Stromal cell of bone marrow (primary cell): ENCODE data around the gene PPP1R37.
"Not testable (repeated sequence)": the region's sequence is repeated elsewhere in the genome, so short reads cannot be mapped to it uniquely, and the experiment has no call there.

Experiments
- DNase-seq: peaks from one replicate; pipeline ENCODE4 v3.0.0-alpha.2; 2012; ENCODE audit warnings: low read depth

Gene PPP1R37

DNA sequence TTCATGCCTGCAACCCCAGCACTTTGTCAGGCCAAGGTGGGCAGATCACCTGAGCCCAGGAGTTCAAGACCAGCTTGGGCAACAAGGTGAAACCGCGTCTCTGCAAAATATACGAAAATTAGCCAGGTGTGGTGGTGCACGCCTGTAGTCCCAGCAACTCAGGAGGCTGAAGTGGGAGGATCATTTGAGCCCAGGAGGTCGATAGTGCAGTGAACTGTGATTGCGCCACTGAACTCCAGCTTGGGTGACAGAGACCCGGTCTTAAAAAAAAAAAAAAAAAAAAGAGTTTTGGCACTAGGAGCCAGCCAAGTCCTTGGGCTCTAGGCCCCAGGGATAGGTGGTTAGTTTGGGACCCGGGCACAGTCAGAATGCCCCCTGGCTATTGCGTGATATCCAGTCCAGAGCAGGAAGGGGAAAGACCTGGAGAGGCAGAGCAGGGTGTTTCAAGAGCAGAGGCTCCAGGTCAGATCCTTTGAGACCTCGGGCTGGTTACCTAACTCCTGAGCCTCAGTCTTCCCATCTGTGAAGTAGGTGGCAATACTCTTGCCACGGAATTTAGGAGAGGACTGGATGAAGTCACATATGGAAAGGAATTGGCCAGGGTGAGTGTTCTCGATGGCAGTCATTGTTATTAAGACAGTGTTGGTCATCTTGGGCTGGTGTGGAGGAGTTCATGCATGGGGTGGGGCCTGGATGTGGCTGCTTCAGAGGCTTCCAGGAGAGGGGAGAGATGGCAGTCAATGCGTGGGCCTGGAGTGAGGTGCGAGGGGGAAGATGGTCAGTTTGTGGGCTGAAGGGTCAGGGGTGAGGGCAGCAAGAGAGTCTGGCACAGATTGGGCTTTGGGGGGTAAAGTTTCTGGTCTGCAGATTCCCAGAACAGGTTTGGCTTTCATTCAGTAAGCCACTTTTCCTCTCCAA is 2.8 kb downstream of the PPP1R37 start:
- no peak for DNase-seq

DNA sequence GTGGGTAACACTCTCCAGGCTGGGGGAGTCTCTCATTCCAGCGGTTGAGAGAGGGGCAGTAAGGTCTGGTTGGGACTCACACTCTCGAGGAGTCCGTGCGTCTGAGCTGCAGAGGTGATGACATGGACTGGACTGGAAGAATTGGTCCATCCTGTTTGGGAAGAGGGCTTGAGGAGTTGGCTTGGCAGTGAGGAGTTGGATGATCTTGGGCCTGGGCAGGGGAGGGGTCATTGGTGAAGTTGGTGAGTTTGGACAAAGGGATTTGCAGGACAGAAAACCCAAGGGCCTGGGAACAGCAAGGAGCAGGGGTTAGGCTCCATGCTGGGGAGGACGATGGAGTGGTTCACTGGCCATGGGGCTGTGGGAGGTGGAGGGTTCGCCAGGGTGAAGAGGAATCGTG is 3.7 kb downstream of the PPP1R37 start:
- no peak for DNase-seq

DNA sequence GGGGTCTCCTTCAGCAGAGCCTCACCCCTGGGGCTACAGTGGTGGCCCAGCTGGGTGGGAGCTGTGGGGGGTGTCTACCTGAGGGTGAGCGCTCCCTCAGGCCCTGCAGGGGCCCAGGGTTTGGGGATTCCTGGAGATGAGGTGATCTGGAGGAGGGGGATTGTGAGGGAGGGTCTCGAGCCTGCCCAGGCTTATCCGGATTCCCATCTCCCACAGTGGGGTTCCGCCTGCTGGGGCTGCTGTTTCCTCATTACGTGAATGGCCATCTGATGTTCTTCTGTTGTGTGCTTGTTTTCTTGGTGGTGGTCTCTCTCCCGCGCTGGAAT is 4.4 kb downstream of the PPP1R37 start:
- no peak for DNase-seq

DNA sequence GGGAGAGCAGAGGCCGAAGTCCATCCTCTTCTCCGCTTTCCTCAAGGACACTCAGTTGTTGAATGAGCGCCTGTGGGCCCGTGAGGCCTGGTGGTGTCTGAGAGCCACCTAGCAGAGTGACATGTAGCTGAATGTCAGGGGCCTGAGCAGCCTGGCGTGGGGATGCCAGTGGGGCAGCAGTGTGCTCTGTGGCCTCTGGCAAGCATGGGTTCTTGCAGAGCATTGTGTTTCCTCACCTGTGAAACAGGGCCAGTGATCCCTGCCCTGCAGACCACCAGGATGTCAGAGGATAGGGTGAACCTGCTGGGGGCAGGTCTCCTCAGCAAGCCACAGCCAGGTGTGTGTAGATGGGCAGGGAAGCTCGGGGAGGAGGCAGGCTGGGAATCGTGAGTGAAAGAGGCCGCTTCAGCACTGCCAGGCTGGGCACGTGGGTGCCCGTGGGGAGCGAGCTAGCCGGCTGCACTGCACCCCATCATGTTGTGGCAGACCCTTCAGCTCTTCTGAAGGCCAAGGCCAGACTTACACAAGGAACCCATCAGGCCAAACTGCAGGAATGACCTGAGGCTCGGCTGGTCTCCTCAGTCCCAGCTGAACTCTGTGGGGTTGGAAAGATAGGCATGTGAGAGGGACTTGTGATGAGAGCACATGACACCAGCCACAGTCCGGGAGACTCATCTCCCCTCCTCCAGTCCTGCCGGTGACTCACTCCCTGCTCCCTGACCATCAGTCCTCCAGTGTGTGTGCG is 5.0 kb downstream of the PPP1R37 start:
- peak; percentile 94 for DNase-seq

DNA sequence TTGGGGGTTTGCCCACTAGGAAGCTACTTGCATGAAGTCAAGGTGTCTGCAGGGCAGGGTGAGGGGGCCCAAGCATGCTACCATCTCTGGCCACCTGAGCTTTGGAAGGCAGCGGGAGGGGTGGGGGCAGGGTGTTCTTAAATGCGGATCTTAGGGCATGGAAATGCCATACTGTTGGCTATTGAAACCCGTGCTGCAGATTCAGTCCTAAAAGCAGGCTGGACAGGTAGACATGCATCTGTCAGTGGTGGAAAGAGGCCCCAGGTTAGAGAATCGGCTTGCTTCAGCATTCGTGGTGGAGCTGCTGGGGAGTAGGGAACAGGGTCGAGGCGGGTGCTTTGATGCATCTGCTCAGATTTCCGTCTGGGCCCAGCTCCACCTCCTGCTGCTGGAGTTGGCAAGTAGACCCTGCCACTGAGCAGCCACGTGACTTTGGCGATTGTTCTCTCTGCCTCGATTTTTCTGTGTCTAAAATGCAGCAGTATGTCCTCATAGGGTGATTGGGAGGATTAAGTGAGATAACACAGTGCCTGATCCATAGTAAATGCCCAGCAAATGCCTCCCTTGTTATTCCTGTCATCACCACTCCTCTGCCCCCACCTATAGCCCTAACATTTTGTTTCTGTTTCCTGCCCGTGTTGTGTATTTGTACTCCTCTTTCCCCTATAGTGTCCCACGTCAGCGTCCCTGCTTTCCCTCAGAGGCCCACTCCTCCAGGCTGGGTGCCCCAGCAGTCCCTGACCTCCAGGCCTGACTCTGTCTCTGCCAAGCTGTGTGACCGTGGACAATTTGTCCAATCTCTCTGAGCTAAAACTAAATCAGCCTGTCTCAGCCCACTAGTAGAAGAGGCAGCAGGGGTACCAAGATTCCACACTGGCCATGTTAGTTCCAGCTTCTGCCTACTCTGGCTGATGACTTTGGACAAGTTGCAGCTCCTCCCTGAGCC is 5.8 kb downstream of the PPP1R37 start:
- no peak for DNase-seq

DNA sequence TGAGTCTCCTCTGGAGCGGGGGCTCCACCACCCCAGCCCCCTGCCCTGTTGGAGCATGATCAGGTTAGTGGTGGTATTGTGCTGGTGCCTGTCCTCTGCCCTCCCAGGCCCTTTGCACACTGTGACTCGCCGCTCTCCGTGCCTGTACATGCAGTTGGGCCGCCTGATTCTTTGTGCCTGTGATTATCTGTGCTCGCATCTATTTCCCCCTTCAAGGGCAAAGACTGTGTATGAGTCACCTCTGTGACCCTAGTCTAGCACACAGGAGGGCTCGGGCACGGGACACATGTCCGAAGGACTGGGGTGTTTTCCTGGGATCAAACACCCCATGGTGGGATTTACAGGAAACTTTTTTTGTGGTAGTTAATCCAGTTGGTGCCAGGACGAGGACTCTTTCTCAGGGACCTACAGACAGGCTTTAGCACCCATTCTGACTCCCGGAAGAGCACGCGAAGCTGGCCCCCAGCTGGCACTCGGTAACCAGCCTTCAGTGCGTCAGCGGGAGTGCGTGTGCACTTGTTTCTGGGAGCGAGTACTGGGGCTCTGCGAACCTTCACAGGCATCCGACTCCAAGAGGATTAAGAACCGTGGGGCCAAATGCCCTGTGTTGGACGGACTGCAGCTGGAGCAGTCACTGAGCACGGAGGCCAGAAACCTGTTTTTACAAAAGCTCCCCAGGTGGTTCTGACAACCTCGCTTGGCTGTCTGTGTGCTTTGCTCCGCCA is 6.7 kb downstream of the PPP1R37 start:
- no peak for DNase-seq

DNA sequence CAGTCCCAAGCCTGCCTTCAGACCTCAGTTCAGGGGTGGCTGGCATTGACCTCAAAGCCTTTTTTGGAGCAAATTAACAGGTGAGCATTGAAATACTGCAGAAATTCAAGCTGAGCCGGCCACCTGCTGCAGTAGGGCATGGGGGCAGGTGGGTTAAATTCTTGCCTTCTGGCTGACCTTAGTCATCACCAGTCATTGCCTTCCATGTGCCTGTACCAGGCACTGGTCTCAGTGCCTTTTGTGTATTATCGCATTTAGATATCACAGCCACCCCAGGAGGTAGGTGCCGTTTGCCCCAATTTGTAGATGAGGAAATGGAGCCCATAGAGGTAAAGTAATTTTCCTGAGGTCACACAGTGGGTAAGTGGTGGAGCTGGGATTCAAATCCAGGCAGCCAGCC is 7.2 kb downstream of the PPP1R37 start:
- DNase-seq = no peak

DNA sequence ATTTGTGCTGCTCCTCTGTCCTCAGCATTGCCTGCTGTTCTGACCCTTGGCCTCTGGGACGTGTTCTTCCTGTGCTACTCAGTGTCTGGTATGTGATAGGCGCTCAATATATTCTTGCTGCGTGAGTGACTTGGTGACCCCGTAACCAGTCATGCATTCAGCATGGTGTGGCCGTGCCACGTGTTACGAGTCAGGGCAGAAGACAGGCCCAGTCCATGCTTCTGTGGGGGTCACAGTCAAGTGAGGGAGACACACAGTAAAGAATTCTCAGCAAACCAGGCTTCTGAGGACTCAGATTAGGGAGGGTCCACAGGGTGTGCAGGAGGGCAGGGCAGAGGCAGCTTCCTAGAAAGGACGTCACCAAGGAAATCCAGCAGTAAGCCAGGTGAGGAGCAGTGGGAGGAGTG is 7.9 kb downstream of the PPP1R37 start:
- no peak for DNase-seq

DNA sequence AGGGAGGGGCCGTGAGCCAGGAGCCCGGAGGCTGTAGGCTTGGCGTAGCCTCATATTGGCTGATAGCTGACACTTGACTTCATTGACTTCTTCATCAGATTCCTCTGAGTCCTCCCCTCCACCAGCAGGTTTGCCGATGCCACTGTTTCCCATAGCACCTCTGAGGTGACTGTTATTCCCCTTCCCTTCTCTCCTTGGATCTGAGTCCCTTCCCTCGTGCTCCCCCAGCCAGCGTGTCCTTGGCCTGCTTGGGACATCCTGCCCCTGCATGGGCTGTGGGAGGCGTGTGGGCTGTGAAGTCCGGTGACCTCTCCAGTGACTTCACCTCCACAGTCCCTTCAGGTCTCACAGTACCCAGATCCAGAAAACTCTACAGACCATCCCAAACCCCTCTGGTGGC is 8.8 kb downstream of the PPP1R37 start:
- DNase-seq = no peak

DNA sequence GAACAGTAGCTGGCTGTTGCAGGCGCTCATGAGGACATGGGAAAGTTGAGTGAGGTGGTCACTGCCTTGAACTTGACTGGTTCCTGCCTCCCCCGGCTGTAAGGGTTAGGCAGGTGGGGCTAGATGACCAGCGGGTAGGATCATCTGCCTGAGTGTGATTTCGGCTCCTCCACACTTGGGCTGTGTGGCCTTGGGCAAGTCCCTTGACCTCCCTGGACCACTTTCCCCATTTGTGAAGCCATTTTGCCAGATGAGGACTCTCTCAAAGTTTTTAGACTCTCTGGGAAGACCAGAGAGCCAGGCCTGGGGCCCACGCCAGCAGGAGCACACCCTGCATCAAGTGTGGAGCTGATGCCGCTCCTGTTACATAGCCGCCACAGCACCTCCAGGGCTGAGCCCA is 9.5 kb downstream of the PPP1R37 start:
- no peak for DNase-seq

DNA sequence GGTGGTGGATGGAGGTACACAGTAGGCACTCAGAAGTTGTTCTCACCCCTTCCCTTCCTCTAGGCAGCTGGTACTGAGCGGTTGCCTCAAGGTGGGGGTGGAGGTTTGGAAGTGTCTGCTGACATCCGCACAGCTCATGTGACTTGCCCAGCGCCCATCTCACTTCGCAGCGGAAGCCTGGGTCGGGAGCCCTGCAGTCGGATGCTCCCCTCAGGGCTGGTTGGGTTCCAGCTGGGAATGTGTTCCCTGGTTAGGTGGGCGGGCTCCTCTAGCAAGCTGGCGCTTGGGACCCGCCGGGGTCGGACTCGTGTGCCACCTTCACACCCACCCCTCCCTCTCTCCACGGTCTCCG is 10.2 kb downstream of the PPP1R37 start:
- DNase-seq = no peak

DNA sequence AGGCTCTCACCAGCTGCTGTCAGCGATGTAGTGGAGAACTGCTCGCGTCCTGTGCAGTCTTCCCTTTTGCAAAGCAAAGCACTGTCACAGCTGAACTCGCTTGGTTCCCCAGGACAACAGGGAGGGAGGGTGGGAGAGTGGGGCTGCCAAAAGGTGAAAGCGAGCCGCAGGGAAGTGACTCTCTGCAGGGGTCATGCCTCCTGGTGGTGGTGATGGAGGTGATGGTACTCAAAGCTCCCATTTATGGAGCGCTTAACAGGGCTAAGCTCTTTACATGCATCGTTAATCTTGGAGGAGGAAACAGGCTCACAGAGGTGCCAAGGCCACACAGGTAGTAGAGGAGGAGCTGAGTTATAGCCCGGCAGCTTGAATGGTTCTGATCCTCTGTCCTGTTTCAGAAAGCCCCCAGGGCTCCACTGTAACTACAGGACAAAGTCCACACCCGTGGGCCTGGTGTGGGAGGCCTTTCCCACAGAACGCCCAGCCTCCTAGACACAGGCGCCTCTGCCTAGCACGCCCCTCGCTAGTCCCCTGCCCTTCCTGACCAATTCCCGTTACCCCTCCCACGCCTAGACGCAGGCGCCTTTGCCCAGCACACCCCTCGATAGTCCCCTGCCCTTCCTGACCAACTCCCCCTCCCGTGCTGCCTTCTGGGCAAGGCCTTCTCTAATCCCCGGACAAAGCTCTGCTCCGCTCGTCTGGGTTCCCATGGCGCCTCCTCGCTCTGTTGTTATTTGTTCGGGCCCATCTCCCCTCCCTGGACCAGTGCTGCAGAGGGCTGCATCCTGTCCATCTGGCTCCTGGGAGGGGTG is 10.7 kb downstream of the PPP1R37 start:
- DNase-seq = no peak

DNA sequence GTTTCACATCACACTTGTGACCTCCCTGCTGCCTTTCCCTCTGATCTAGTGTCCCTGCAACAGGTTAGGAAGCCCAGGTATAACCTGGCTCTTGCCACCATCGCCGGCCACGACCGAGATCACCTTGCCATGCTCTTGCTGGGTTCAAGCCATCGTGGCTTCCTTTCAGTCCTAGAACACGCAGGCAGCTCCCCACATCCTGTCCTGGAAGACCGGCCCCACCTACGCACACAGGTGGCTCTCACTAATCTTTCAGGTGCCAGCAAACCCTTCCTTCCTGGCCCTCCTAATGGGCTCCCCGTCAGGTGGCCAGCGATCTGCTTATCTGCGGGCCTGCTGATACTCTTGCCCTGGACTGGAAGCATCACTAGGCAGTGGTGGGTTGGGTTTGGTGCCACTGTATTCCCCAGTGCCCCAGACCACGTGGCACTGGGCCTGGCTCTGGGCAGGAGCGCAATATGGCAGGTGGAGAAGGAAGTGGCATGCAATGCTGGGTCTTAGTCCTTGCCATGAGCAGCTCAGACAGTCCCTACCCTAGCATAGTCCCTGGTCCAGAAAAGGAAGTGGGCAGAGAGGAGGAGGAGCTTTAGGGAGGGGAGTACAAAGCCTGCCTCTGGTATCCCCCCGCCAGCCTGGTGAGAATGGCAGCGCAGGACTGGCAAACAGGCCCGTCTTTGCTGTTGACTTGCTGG is 11.8 kb downstream of the PPP1R37 start:
- DNase-seq = no peak

DNA sequence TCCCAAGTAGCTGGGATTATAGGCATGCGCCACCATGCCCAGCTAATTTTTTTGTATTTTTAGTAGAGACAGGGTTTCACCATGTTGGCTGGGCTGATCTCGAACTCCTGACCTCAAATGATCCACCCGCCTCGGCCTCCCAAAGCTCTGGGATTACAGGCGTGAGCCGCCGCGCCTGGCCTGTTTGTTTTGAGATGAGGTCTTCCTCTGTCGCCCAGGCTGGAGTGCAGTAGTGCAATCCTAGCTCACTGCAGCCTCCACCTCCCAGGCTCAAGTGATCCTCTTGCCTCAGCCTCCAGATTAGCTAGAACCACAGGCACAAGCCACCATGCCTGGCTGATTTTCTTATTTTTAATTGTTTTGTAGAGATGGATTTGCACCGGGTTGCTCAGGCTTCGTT is 13.4 kb downstream of the PPP1R37 start:
- DNase-seq = not testable (repeated sequence)

DNA sequence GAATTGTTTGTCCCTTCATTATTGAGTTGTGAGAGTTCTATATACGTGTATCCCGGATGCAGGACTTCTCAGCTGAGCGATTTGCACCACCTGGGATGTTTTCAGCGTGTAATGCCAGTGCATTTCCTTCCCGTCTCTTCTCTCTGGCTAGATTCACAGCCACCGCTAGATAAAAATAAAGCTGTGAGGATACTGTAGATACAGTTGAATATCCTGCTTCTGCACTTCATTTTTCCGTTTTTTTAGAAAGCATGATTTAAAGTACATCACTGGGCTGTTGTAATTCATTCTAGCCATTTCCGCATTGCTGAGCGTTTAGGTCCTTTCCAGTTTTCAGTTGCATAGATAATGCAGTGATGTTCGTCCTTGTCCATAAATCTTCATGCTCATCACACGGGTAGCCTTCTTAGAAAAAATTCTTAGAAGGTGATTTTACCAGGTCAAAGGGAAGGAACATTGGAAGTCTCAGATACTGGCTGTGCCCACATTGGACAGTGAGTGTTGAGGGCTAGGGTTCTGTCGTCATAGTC is 14.7 kb downstream of the PPP1R37 start:
- DNase-seq = no peak

DNA sequence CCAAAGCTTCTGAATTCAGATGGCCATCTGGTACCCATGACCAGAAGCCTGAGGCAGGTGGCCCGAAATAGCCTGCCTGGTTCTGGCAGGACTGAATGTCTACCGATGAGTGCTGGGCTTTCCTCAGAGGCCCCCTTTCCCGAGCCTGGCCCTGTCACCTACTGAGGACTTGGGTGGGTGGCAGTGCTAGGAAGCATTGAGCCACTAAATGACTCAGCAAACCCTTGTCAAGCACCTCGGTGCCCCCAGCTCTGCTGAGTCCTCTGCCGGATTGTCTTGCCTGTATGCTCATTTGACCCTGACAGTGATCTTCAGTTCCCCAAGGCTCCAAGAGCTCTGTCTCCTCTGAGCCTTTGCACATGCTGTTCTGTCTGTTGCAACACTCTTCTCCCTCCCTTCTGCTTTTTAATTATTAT is 17.9 kb downstream of the PPP1R37 start:
- no peak for DNase-seq

DNA sequence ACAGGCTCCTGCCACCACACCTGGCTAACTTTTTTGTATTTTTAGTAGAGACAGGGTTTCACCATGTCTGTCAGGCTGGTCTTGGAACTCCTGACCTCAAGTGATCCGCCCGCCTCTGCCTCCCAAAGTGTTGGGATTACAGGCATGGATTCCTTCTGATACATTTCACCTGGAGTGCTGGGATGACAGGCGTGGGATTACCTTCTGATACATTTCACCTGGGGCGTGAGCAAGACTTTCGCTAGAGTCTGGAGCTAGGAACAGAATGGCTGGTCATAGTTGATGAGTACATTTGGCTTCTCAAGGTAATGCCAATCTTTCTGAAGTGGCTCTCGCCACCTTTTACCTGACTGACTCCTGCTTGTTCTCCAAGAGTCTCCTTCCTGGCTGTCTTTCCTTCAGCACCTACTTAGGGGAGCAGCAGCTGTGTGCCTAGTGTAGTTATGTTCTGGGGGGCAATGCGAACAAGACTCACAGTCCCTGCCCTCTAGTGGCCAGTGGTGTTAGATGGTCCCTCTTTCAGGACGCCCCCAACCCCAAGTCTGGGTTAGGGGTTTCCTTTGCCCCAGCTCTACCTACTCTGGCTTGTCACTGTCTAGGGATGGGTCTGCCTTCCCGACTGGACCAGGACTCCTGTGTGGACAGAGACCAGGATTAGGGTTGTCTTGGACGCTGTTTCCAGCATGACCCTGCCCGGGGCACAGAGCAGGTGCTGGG is 19.3 kb downstream of the PPP1R37 start:
- DNase-seq = no peak

DNA sequence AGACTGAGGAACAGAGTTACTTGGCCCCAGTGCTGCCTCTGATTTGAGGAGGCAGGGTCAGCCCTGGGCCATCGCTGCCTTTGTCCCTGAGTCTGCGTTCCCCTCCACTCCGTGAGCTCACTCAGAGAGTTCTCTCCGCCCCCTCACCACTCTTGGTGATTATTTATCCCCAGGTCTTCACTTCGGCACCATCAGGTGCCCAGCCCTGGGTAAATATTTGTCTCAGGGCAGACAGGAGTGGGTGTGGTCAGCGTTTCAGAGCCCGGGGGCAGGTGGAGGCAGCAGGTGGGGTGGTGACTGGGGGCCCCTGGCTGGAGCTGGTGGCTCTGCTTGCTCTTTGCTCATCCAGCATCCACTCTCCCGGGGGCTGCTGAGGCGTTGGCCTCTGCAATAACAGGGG is 20.6 kb downstream of the PPP1R37 start:
- no peak for DNase-seq

DNA sequence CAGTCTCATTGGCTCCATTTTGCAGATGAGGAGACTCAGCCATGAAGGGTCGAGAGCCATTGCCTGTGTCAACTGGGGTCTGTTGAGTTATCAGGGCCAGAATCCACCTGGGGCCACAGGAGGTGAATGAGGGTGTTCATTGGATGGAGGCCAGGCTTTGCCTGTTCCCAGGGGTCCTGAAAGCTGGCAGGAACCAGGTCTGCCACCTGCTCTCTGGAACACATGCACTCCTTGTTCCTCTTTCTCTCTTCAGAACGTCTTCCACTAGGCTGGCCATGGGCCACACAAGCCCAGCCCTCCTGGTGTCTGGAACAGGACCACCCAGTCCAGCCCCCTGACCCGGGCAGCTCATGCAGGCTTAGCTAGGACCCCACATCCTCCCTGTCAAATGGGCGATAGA is 21.1 kb downstream of the PPP1R37 start:
- DNase-seq = no peak
